ENCODE results near the gene TMEM161A. TPM values are rescaled to one million over a fixed set of nuclear protein-coding genes. Genes with fewer than 3 reads are reported as not detected.
"Not testable (repeated sequence)": the region's sequence is repeated elsewhere in the genome, so short reads cannot be mapped to it uniquely, and the experiment has no call there.

Gene TMEM161A
- polyA plus RNA-seq (ENCODE audit: insufficient read length in 12 of 12): 10 to 100 TPM in 11 of 12 donors, not detected in 1; 13.3 to 30.7 (median 21.5) TPM
- long read RNA-seq, donor 1, transcript TMEM161A-201 (12 exons, 1,820 nt): major isoform, 6 of 24 reads
- long read RNA-seq, donor 1, partial matches to known transcripts: 17 of 24 reads
- long read RNA-seq, donor 1, other reads (novel, unspliced or antisense): 0 of 24 reads
- long read RNA-seq, donor 2, partial matches to known transcripts: 0 of 4 reads
- long read RNA-seq, donor 2, other reads (novel, unspliced or antisense): 0 of 4 reads
- long read RNA-seq, donor 3, partial matches to known transcripts: 8 of 9 reads
- long read RNA-seq, donor 3, other reads (novel, unspliced or antisense): 0 of 9 reads
- long read RNA-seq, donor 4, partial matches to known transcripts: 0 of 3 reads
- long read RNA-seq, donor 4, other reads (novel, unspliced or antisense): 0 of 3 reads
- long read RNA-seq, donor 5, transcript TMEM161A-201 (12 exons, 1,820 nt): major isoform, 15 of 27 reads
- long read RNA-seq, donor 5, partial matches to known transcripts: 11 of 27 reads
- long read RNA-seq, donor 5, other reads (novel, unspliced or antisense): 0 of 27 reads
- long read RNA-seq, donor 6, partial matches to known transcripts: 0 of 4 reads
- long read RNA-seq, donor 6, other reads (novel, unspliced or antisense): 0 of 4 reads
- long read RNA-seq, donor 7, transcript TMEM161A-201 (12 exons, 1,820 nt): major isoform, 8 of 10 reads
- long read RNA-seq, donor 7, partial matches to known transcripts: 0 of 10 reads
- long read RNA-seq, donor 7, other reads (novel, unspliced or antisense): 0 of 10 reads
- long read RNA-seq, donor 8, transcript TMEM161A-201 (12 exons, 1,820 nt): major isoform, 14 of 33 reads
- long read RNA-seq, donor 8, partial matches to known transcripts: 15 of 33 reads
- long read RNA-seq, donor 8, other reads (novel, unspliced or antisense): 0 of 33 reads
- long read RNA-seq, donor 9, partial matches to known transcripts: 0 of 4 reads
- long read RNA-seq, donor 9, other reads (novel, unspliced or antisense): 0 of 4 reads
- long read RNA-seq, donor 10, transcript TMEM161A-201 (12 exons, 1,820 nt): major isoform, 11 of 13 reads
- long read RNA-seq, donor 10, partial matches to known transcripts: 0 of 13 reads
- long read RNA-seq, donor 10, other reads (novel, unspliced or antisense): 0 of 13 reads
- long read RNA-seq, donor 11, partial matches to known transcripts: 0 of 3 reads
- long read RNA-seq, donor 11, other reads (novel, unspliced or antisense): 0 of 3 reads

- peak; percentile 99 for DNase-seq
Measured at GRCh38 chr19:19138109-19138981, at the start of gene TMEM161A. Gene TMEM161A, minus strand, starts transcription at chr19:19138478. Its CDS starts 50 bp downstream, at chr19:19138428.

GRCh38 chr19:19186742-19187141 lies 48.5 kb upstream of the TMEM161A start:
- DNase-seq: no peak

- DNase-seq: no peak
Measured at GRCh38 chr19:19185853-19186740, 47.8 kb upstream of the TMEM161A start.

- no peak for DNase-seq
Measured at GRCh38 chr19:19181488-19181998, 43.3 kb upstream of the TMEM161A start.

GRCh38 chr19:19179548-19180441 lies 41.5 kb upstream of the TMEM161A start:
- DNase-seq: no peak

- no peak for DNase-seq
Measured at GRCh38 chr19:19176950-19177349, 38.7 kb upstream of the TMEM161A start.

- DNase-seq: not testable (repeated sequence)
Measured at GRCh38 chr19:19173243-19173642, 35.0 kb upstream of the TMEM161A start.

GRCh38 chr19:19171821-19172532 lies 33.7 kb upstream of the TMEM161A start:
- no peak for DNase-seq

- DNase-seq: no peak
Measured at GRCh38 chr19:19170873-19171672, 32.8 kb upstream of the TMEM161A start.

GRCh38 chr19:19170053-19170872 lies 32.0 kb upstream of the TMEM161A start, which contains the start of gene MEF2B:
Gene MEF2B, minus strand, starts transcription at chr19:19170263. Its CDS starts 19,528 bp downstream, at chr19:19150735.
- DNase-seq: peak; percentile 48

- no peak for DNase-seq
Measured at GRCh38 chr19:19169236-19170052, 31.2 kb upstream of the TMEM161A start.

- DNase-seq: no peak
Measured at GRCh38 chr19:19167612-19168011, 29.3 kb upstream of the TMEM161A start.

GRCh38 chr19:19165396-19165795 lies 27.1 kb upstream of the TMEM161A start:
- no peak for DNase-seq

GRCh38 chr19:19162495-19162894 lies 24.2 kb upstream of the TMEM161A start:
- DNase-seq: no peak
